ENCODE results near the gene PRKAG1.

DNA sequence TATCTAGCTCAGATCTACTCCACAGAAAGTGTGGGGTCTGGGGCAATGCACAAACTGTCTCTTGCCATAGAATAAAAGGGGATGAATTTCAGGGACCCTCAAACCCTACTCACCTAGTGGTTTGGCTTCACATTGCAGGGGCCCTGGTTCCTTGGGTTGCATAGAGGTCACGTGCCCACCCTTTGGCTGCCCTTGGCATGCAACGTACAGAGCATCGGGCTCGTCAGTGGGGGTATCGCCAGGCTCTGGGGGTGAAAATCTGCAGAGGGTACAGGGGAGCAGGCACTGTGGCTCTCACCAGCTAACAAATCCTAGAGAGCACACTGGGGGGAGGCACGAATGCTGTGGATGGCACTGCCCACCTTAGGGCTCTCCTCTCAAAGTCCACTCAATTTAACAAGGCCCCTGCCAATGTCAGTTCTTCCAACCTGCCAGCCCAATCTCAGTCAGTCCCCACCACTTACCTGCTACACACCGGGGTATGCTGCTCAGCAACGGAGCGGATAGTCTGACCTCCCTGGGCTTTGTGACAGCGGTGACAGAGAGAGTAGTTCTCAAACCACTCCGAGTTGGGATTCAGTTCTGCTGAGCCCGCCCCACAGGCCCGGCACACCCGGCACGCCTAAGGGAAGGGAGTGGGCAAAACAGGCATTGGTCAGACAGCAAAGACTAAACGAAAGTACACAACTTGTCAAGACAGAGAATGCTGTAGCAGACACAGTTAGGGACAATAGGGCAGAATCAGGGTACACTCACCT lies 34.1 kb upstream of the PRKAG1 start:
- TF ChIP-seq EZH2phosphoT487 (IDR thresholded peaks at IDR 0.05; ENCODE audit: borderline replicate concordance), result no peak
- TF ChIP-seq, protein P1, sequence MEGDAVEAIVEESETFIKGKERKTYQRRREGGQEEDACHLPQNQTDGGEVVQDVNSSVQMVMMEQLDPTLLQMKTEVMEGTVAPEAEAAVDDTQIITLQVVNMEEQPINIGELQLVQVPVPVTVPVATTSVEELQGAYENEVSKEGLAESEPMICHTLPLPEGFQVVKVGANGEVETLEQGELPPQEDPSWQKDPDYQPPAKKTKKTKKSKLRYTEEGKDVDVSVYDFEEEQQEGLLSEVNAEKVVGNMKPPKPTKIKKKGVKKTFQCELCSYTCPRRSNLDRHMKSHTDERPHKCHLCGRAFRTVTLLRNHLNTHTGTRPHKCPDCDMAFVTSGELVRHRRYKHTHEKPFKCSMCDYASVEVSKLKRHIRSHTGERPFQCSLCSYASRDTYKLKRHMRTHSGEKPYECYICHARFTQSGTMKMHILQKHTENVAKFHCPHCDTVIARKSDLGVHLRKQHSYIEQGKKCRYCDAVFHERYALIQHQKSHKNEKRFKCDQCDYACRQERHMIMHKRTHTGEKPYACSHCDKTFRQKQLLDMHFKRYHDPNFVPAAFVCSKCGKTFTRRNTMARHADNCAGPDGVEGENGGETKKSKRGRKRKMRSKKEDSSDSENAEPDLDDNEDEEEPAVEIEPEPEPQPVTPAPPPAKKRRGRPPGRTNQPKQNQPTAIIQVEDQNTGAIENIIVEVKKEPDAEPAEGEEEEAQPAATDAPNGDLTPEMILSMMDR (conservative IDR thresholded peaks at IDR 0.05; ENCODE audit: low read length), result no peak; the same call in 1 of the 2 replicates

Measured in Loucy (cell line).